Measurements from ENCODE around the gene EDAR. TPM values are rescaled to one million over a fixed set of nuclear protein-coding genes. Genes with fewer than 3 reads are reported as not detected.

Gene EDAR
- total and polyA plus RNA-seq, 2 of the 4 experiments (the other 2 are of a cell fraction), result not detected

- H2BK5ac ChIP-seq (ENCODE audit: low read depth, low read length, poor library complexity, severe bottlenecking), result no peak overlapping the region
- no peak overlapping the region for H3K23ac ChIP-seq (ENCODE audit: low read depth, low read length)
- H4K20me1 ChIP-seq (ENCODE audit: insufficient read depth, low read length), result no peaks in the 10 kb centered on the region
- intact Hi-C loops (cut with micrococcal nuclease), result no loop called here
- in situ Hi-C loops (cut with MboI; ENCODE audit: low sequenced_read_pairs), result no loop called here
- no peak for ATAC-seq (ENCODE audit: low read depth)
- no peak overlapping the region for H4K8ac ChIP-seq (ENCODE audit: low read depth in 2 of 2, low read length in 2 of 2)
- no peak overlapping the region for H2BK15ac ChIP-seq (ENCODE audit: low read depth, low read length)
- DNase-seq, result peak; percentile 35
- H3K9me1 ChIP-seq (ENCODE audit: insufficient read depth, low read length), result no peaks in the 10 kb centered on the region
- no peaks in the 10 kb centered on the region for H3K9me3 ChIP-seq (ENCODE audit: control insufficient read depth, insufficient read depth, low read length)
- no peak overlapping the region for H2BK120ac ChIP-seq (ENCODE audit: low read depth, low read length)
- ChIA-PET POLR2A (ENCODE audit: unreplicated experiment) (no interaction called here), CTCF (interaction anchor here (0.9 kb wide), 1 partner anchor 12 kb away, joined by 4 read pairs; no protein-coding TSS in a partner anchor)
- H3K4ac ChIP-seq (ENCODE audit: low read depth, low read length), result no peak overlapping the region
- no peak overlapping the region for H3K4me3 ChIP-seq (ENCODE audit: insufficient read depth, low read depth, low read length)
- no TSS peak for BruUV-seq (replicated peaks)
- no peak overlapping the region for H4K91ac ChIP-seq (ENCODE audit: insufficient read depth, low read depth, low read length)
- no peak overlapping the region for H2BK20ac ChIP-seq (ENCODE audit: low read depth, low read length)
- H2AK5ac ChIP-seq (ENCODE audit: low read depth, low read length), result no peak overlapping the region
- TF ChIP-seq CEBPB (IDR thresholded peaks at IDR 0.05; ENCODE audit: low read depth, low read length) (0 out of 2 replicates have a peak, but pooled peaks have one; percentile 1), MAZ (IDR thresholded peaks at IDR 0.05; ENCODE audit: borderline replicate concordance, low read depth, low read length) (no peak)
- no peaks in the 10 kb centered on the region for H3K79me1 ChIP-seq (ENCODE audit: low read depth in 1 of 2, low read length in 2 of 2)
- no peak overlapping the region for H3K27ac ChIP-seq (ENCODE audit: insufficient read depth, low read length)
- no peak overlapping the region for H2AFZ ChIP-seq (replicated peaks; ENCODE audit: low read length, poor library complexity)
- 63% methylated on average over 1 of the region's 9 CpGs; no CpG with 5 or more reads in 1 of the 2 experiments for WGBS, 2 experiments (ENCODE audit: extremely low coverage in 2 of 2, insufficient read length in 1 of 2)
- H3K36me3 ChIP-seq (ENCODE audit: control insufficient read depth, insufficient read depth, low read length), result no peaks in the 10 kb centered on the region
- no peaks in the 10 kb centered on the region for H3K4me1 ChIP-seq (ENCODE audit: control insufficient read depth, insufficient read depth, low read length)
- no peak overlapping the region for H3K4me2 ChIP-seq (ENCODE audit: low read depth, low read length)
- peaks cover 39% of the 10 kb centered on the region for H3K27me3 ChIP-seq (ENCODE audit: control insufficient read depth, insufficient read depth, low read length)
- dilution Hi-C loops (cut with HindIII; ENCODE audit: low sequenced_read_pairs, unreplicated experiment), result no loop called here
- no peak overlapping the region for H3K18ac ChIP-seq (ENCODE audit: low read depth, low read length)
- H2AK9ac ChIP-seq (replicated peaks; ENCODE audit: low read depth, low read length, poor library complexity), result no peak overlapping the region
- H3K9ac ChIP-seq (ENCODE audit: low read depth, low read length), result no peak overlapping the region
- H4K5ac ChIP-seq (ENCODE audit: low read depth, low read length), result no peak overlapping the region
- H3K14ac ChIP-seq (replicated peaks; ENCODE audit: low read depth, low read length), result no peak overlapping the region
- H3K56ac ChIP-seq (ENCODE audit: extremely low read depth, insufficient read depth, low read length), result no peak overlapping the region
These were observed 21.0 kb upstream of the EDAR start for GRCh38 chr2:109009920-109010610.

Measured in IMR-90 (cell line).